Ishikawa (cell line): ENCODE results near the gene DET1.

Experiments used
- TAF1 ChIP-seq: IDR thresholded peaks from 2 replicates; pipeline ENCODE4 v1.6.1; 2012; ENCODE audit warnings: low read depth, mild to moderate bottlenecking
- TEAD4 ChIP-seq: IDR thresholded peaks from 2 replicates; pipeline ENCODE4 v1.6.1; 2012
- TF ChIP-seq, protein P1 (sequence below): IDR thresholded peaks from 2 replicates; pipeline ENCODE4 v1.6.1; 2012

DNA sequence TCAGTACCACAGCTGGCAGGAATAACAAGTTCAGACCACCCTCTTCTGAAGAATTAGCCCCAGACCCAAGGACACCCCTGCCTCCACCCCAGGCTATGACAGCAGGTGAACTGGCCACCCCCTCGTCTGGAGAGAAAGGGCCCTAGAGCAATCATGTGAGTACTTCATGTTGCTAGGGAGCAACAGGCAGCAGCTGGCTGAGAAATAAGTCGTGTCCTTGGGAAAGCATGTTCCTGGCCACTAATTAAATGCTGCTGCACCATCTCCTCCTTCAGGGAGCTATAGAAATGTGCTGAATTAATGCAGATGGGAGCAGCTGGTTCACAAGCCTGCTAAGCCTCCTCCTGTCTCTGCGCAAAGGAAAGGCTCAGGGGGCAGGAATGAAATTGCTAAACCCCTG, 47.5 kb downstream of the DET1 start:
- TF ChIP-seq, protein P1, sequence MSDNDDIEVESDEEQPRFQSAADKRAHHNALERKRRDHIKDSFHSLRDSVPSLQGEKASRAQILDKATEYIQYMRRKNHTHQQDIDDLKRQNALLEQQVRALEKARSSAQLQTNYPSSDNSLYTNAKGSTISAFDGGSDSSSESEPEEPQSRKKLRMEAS, result no peak
- TF ChIP-seq TAF1, result no peak
- no peak for TF ChIP-seq TEAD4
